SHP77 (cell line): ENCODE results near the gene CNTNAP5.
"Not testable (repeated sequence)": the region's sequence is repeated elsewhere in the genome, so short reads cannot be mapped to it uniquely, and the experiment has no call there.

Experiments
- DNase-seq, 2 experiments: peaks; one replicate each; lab custom pipeline; 2025; lab: John Stamatoyannopoulos, UW

The CNTNAP5 gene

DNA sequence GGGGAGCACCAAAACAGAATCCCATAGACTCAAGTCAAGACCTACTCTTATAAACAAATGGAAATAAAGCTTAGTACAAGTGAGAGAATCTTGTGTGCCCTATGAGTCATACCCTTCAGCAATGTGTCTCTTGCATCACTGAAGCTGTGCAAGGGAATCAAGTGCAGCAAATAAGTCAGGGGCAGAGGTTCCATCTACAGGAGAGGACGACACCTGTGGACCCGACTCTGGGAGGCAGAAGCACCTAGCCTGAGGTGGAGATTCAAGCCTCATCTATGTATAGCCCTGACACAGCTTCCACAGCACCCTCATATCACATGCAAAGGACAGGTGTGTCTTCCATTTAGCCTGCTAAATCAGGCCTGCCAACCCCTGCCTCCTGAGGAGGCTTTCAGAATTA, 298.2 kb downstream of the CNTNAP5 start:
- no peak for DNase-seq

DNA sequence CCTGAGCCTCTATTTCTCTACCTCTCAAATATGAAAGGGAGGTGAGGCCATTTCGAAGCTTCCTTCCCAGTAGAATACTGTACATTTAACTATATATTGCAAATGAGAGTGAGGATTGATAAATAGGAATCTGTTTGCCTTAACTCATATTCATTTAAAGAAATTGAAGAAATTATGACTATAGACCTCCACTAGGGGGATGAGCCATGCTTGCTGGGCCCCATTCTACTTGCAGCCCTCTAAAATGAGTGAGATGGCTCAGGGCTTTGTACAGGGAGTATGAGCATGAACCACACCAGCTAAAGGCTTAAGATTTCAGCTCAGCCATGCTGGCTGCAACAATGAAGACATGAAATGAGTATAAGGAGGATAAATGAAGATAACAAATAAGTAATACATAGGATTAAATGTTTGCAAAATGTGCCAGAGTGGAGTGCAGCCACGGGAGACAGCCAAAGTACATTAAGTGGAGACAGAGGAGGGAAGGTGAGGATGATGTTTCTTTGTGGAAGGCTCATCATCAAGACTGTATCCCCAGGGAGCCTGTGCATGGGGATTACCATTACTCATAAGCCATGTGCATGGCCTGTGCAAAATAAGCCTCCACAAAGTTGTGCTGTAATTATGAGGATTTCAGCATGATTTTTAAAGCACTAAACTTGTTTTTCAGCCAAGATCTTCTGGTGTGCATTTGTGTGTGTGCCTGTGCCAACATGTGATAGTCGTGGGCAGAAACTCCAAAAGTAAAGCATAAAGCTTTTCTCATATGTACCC, 300.8 kb downstream of the CNTNAP5 start:
- no peak for DNase-seq

GRCh38 chr2:124327303-124327702, 302.2 kb downstream of the CNTNAP5 start:
- no peak for DNase-seq

- no peak for DNase-seq
Observed at GRCh38 chr2:124328397-124328796, 303.3 kb downstream of the CNTNAP5 start.

DNA sequence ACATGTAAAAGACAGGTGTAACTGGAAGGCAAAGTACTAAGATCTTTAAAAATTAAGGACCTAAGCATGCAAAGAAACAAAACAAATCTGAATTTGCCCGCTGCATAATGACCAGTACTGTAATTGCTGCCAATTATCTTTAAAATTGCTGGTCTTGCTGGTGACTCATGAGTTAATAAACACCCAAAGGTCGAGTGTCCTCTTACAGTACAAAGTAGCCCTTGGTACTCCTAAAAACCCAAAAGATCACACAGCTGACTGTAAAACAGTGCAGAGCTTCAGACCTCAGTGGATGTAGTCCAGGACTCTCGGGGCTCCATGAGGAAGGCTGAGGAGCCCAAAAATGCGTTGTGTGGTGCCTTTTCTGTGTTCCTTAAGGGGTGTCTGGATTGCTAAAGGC, 308.7 kb downstream of the CNTNAP5 start:
- DNase-seq = no peak

- DNase-seq = no peak
Observed at GRCh38 chr2:124335058-124335457, 310.0 kb downstream of the CNTNAP5 start.

- no peak for DNase-seq
Observed at GRCh38 chr2:124339709-124340108, 314.6 kb downstream of the CNTNAP5 start.

- no peak for DNase-seq
Observed at GRCh38 chr2:124343827-124344498, 318.9 kb downstream of the CNTNAP5 start.

GRCh38 chr2:124347209-124347608, 322.1 kb downstream of the CNTNAP5 start:
- DNase-seq = no peak

GRCh38 chr2:124353656-124354055, 328.6 kb downstream of the CNTNAP5 start:
- DNase-seq = peak; percentile 4 to 5

- DNase-seq = no peak
Observed at GRCh38 chr2:124354466-124354865, 329.4 kb downstream of the CNTNAP5 start.

DNA sequence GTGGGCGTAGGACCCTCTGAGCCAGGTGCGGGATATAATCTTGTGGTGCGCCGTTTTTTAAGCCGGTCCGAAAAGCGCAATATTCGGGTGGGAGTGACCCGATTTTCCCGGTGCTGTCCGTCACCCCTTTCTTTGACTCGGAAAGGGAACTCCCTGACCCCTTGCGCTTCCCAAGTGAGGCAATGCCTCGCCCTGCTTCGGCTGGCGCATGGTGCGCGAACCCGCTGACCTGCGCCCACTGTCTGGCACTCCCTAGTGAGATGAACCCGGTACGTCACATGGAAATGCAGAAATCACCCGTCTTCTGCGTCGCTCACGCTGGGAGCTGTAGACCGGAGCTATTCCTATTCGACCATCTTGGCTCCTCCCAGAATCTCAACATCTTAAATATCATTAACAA, 336.9 kb downstream of the CNTNAP5 start:
- peak in 1 of 2 experiments; percentile 18 for DNase-seq

DNA sequence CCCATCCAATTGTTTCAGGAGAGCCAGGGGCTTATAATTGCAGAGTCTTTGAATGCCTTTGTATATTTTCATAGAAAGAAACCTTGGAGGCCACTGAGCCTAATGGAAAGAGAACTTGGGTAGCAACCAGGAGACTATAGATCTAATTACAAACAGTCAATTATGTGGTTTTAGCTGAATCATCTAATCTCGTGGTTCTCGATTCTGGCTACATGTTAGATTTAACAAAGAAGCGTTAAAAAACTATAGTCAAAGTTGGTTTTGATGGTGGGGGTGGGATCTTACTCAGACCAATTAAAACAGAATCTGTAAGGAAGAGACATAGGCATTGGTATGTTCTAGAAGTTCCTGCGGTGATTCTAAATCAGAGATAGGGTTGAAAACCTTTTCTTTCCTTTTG, 344.1 kb downstream of the CNTNAP5 start:
- no peak for DNase-seq

DNA sequence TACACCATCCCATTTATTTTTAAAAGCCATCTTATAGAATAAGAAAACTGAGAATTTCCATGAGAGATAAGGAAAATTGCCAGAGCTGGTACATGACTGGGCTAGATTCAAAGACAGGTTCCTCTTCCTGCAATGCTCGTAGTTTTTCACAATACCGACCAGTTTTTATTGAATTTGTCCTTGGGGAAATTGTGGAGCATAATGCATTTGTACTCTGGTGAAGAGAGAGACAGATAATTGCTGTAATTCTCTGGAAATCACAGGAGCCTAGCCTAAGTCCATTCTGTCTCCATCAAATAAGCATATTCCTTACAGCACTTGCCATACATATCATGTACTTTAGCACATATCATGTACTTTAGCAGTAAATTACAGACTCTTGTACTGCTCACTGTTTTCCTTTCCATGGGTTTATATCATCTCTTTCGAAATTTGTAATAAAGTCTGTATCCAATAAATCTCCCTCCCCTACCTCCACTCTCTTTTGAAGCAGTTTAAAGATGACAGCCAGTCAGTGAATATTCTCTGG, 355.2 kb downstream of the CNTNAP5 start:
- DNase-seq = no peak

GRCh38 chr2:124382067-124382618, 357.1 kb downstream of the CNTNAP5 start:
- no peak for DNase-seq

DNA sequence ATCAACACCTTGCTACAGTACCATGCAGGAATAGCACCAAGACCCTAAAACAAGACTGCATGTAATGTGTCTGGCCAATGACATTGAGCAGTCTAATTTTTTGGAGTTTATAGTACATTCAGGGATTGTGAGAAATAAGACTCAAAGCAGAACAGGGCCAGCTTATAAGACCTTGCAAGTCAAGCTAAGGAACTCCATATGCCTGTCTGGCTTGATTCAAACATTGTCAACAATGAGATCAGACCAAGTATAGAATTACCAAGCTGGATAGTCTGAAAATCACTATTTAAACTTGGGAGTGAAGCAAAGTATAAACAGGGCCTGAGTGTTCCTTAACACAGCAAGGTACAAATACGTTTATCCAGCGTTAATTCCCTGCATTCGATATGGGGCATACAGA, 370.9 kb downstream of the CNTNAP5 start:
- DNase-seq = no peak

DNA sequence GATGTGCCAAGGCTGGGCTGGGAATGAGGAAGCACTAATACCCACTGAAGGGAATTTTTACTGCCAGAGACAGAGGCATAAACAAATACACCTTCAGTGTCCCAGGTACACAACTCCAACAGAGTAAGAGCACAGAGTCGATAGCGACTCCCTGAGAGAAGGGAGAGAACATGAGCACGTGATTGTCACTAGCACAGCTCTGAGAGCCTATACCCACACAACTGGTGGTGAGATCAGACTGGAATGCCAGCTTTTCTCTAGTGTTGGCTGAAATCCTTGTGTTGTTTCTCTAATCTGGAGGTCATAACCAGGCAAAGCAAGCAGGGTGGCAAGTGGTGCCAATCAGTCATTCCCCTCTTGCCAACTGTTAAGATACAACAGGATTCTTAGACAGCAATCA, 377.2 kb downstream of the CNTNAP5 start:
- DNase-seq = no peak

DNA sequence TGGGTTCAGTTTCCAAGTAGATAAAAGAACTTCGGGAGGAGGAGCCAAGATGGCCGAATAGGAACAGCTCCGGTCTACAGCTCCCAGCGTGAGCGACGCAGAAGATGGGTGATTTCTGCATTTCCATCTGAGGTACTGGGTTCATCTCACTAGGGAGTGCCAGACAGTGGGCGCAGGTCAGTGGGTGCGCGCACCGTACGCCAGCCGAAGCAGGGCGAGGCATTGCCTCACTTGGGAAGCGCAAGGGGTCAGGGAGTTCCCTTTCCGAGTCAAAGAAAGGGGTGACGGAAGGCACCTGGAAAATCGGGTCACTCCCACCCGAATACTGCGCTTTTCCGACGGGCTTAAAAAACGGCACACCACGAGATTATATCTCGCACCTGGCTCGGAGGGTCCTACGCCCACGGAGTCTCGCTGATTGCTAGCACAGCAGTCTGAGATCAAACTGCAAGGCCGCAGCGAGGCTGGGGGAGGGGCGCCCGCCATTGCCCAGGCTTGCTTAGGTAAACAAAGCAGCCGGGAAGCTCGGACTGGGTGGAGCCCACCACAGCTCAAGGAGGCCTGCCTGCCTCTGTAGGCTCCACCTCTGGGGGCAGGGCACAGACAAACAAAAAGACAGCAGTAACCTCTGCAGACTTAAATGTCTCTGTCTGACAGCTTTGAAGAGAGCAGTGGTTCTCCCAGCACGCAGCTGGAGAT, 382.9 kb downstream of the CNTNAP5 start:
- not testable (repeated sequence) for DNase-seq

- no peak for DNase-seq
Observed at GRCh38 chr2:124424074-124424473, 399.0 kb downstream of the CNTNAP5 start.

- DNase-seq = no peak
Observed at GRCh38 chr2:124426122-124426521, 401.0 kb downstream of the CNTNAP5 start.

DNA sequence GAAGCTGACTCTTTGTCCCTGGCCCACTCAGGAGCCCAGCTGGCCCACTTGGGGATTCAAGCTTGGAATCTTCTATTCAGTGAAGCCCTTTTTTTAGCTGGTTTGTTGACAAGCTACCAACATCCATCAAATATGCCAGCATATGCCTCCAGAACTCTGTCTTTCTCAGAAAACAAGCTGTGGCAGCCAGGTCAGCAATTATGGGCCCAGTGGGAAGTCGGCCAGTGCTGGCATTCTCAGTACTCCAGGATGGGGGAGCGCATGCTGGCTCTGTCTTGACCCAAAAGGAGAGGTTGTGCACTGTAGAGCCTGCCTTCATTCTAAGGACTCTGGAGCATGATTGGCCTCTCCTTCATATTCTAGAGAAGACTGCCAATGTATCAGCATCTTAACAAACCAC, 401.5 kb downstream of the CNTNAP5 start:
- no peak for DNase-seq

GRCh38 chr2:124437811-124438210, 412.7 kb downstream of the CNTNAP5 start:
- no peak for DNase-seq
